NB4 (cell line): ENCODE results near the gene MOV10.

Source experiments
- MYC ChIP-seq: IDR thresholded peaks from 2 replicates; pipeline ENCODE4 v1.6.1; 2011; ENCODE audit warnings: low read depth, low read length
- POLR2A ChIP-seq: IDR thresholded peaks from 2 replicates; pipeline ENCODE4 v1.6.1; 2011; ENCODE audit warnings: mild to moderate bottlenecking; ENCODE audit not compliant: insufficient read length; ENCODE audit errors: extremely low read depth
- TF ChIP-seq, protein P1 (sequence below): IDR thresholded peaks from one replicate; pipeline ENCODE4 v1.5.1; 2012; ENCODE audit warnings: low read depth, low read length
- TF ChIP-seq, protein P2 (sequence below): IDR thresholded peaks from 2 replicates; pipeline ENCODE4 v1.6.1; 2011; ENCODE audit warnings: low read depth, low read length

DNA sequence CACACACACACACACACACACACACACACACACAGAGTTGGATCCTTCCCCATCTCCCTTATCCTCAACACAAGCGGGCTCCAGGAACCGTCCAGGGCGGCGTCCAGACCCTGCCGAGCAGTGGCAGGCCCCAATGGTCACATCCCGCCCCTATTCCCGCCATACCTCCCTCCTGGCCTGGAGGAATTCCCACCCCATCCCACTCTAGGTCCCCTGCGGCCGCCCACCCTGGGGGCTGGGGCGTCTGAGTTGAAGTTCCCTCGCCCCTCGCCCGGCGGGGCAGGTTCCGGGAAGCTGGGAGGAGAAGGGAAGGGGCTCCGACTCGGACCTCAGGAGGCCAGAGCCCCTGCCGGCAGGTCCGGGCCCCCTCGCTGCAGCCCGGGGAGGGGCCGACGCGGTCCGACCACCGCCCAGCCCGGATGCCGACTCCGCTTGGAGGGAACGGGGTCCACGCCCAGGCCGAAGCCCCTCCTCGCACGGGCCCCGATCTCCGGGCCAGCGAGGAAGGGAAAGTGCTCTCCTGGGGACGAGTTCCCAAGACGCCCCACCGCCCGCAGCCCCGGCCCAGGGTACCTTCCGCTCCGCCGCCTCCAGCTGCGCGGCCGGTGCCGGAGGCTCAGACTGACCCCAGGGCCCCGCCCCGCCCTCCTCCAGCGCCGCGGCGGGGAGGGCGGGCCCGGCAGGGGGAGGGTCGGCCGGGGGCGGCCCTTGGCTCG lies 32.2 kb downstream of the MOV10 start, which contains the start of gene RHOC:
- TF ChIP-seq, protein P1, sequence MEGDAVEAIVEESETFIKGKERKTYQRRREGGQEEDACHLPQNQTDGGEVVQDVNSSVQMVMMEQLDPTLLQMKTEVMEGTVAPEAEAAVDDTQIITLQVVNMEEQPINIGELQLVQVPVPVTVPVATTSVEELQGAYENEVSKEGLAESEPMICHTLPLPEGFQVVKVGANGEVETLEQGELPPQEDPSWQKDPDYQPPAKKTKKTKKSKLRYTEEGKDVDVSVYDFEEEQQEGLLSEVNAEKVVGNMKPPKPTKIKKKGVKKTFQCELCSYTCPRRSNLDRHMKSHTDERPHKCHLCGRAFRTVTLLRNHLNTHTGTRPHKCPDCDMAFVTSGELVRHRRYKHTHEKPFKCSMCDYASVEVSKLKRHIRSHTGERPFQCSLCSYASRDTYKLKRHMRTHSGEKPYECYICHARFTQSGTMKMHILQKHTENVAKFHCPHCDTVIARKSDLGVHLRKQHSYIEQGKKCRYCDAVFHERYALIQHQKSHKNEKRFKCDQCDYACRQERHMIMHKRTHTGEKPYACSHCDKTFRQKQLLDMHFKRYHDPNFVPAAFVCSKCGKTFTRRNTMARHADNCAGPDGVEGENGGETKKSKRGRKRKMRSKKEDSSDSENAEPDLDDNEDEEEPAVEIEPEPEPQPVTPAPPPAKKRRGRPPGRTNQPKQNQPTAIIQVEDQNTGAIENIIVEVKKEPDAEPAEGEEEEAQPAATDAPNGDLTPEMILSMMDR: no peak
- peak; percentile 36 for TF ChIP-seq POLR2A
- no peak for TF ChIP-seq MYC
- TF ChIP-seq, protein P2, sequence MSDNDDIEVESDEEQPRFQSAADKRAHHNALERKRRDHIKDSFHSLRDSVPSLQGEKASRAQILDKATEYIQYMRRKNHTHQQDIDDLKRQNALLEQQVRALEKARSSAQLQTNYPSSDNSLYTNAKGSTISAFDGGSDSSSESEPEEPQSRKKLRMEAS: no peak
